Measurements from ENCODE around the gene SDC4. TPM values are rescaled to one million over a fixed set of nuclear protein-coding genes. Genes with fewer than 3 reads are reported as not detected.

SDC4 gene
- total and polyA plus RNA-seq, 10 of the 15 experiments (the other 5 are each of a cell fraction or from before 2014, with no cell fraction given), result 0.52 to 11.3 (median 1.4) TPM

GRCh38 chr20:45353746-45354145 is 5.5 kb upstream of the SDC4 start (continued):
- no peak for TF ChIP-seq ATF2 (IDR thresholded peaks at IDR 0.05; ENCODE audit: low read length)
- TF ChIP-seq YBX1 (IDR thresholded peaks at IDR 0.05), result no peak
- TF ChIP-seq IRF3 (IDR thresholded peaks at IDR 0.05), result no peak
- no peak for TF ChIP-seq MYC (IDR thresholded peaks at IDR 0.05; ENCODE audit: insufficient read depth, insufficient read length, insufficient replicate concordance, low read length, severe bottlenecking)
- TF ChIP-seq JUND (IDR thresholded peaks at IDR 0.05; ENCODE audit: low read depth, low read length), result no peak
- no peak for TF ChIP-seq RFX5 (IDR thresholded peaks at IDR 0.05; ENCODE audit: low read depth, low read length)
- no peak for TF ChIP-seq RELA (IDR thresholded peaks at IDR 0.05; ENCODE audit: borderline replicate concordance, partially characterized antibody)
- TF ChIP-seq IKZF2 (IDR thresholded peaks at IDR 0.05), result no peak
- no peak for TF ChIP-seq ZNF274 (IDR thresholded peaks at IDR 0.05; ENCODE audit: insufficient read depth, insufficient read length)
- TF ChIP-seq ZNF24 (IDR thresholded peaks at IDR 0.05), result no peak

GRCh38 chr20:45352729-45353128 is 4.5 kb upstream of the SDC4 start:
- H2AFZ ChIP-seq (ENCODE audit: control insufficient read depth, low read depth, low read length), result no peak overlapping the region
- CTCF ChIA-PET, result interaction anchor here (0.6 to 6.3 kb wide), 11 partner anchors 8 to 401 kb away, joined by 3 to 35 read pairs (median 3); partner anchors contain the start of gene SYS1
- no peak for ATAC-seq
- TF ChIP-seq ZNF592 (IDR thresholded peaks at IDR 0.05), result no peak
- no peak for TF ChIP-seq TAF1 (IDR thresholded peaks at IDR 0.05; ENCODE audit: borderline replicate concordance, low read depth, low read length)
- TF ChIP-seq E2F4 (IDR thresholded peaks at IDR 0.05; ENCODE audit: low read depth, low read length), result no peak
- TF ChIP-seq POU2F2 (IDR thresholded peaks at IDR 0.05; ENCODE audit: borderline replicate concordance, low read depth, low read length), result no peak
- TF ChIP-seq KAT2A (conservative IDR thresholded peaks at IDR 0.05; ENCODE audit: control insufficient read depth, low read depth, low read length), result no peak
- TF ChIP-seq ETV6 (conservative IDR thresholded peaks at IDR 0.05 in 1 of 2, IDR thresholded peaks at IDR 0.05 in 1 of 2; ENCODE audit: borderline replicate concordance in 1 of 2, low read depth in 1 of 2), result no peak

More at GRCh38 chr20:45352729-45353128, 4.5 kb upstream of the SDC4 start:
- H3K27ac ChIP-seq (ENCODE audit: control insufficient read depth, insufficient read depth), result no peak overlapping the region
- no peaks in the 10 kb centered on the region for H3K36me3 ChIP-seq (ENCODE audit: control insufficient read depth in 2 of 2, insufficient read depth in 2 of 2, low read length in 1 of 2)
- H3K4me1 ChIP-seq (ENCODE audit: control insufficient read depth, insufficient read depth, low read length), result no peaks in the 10 kb centered on the region
- H3K4me3 ChIP-seq, result no peak overlapping the region
- no peak for DNase-seq (ENCODE audit: low read depth, low spot score)
- FAIRE-seq, result no peak
- H3K27me3 ChIP-seq (replicated peaks in 1 of 2; ENCODE audit: control insufficient read depth in 2 of 2, insufficient read depth in 2 of 2, low read length in 1 of 2), result no peaks in the 10 kb centered on the region
- 30% methylated on average over 3 of the region's 3 CpGs for WGBS (ENCODE audit: insufficient coverage, insufficient replicate concordance, low lambda C conversion rate, missing lambda C conversion rate)
- ChIA-PET RAD21 (ENCODE audit: unreplicated experiment) (interaction anchor here (0.7 to 1.0 kb wide), 2 partner anchors 9 to 85 kb away, joined by 3 read pairs; no protein-coding TSS in a partner anchor), SMC1A (ENCODE audit: uncharacterized antibody, unreplicated experiment) (interaction anchor here (0.8 to 2.9 kb wide), 6 partner anchors 8 to 26 kb away, joined by 3 to 9 read pairs (median 4); partner anchors contain the start of gene SYS1), POLR2A (no interaction called here)
- no peak overlapping the region for H3K4me2 ChIP-seq (ENCODE audit: control insufficient read depth, insufficient read depth)
- H3K9ac ChIP-seq (ENCODE audit: control insufficient read depth, insufficient read depth, low read length), result no peak overlapping the region
- no peaks in the 10 kb centered on the region for H3K9me3 ChIP-seq (replicated peaks; ENCODE audit: control insufficient read depth, insufficient read depth, low read length)
- in situ Hi-C loops (cut with MboI), result no loop called here
- no peaks in the 10 kb centered on the region for H3K79me2 ChIP-seq (ENCODE audit: control insufficient read depth, insufficient read depth, low read length)
- H4K20me1 ChIP-seq (ENCODE audit: control insufficient read depth, insufficient read depth), result no peaks in the 10 kb centered on the region
- BruUV-seq (replicated peaks), result no TSS peak
- intact Hi-C loops (cut with micrococcal nuclease; ENCODE audit: unreplicated experiment), result no loop called here

All from GM12878 (cell line).